A172 (cell line): ENCODE data around the gene GABRG3. TPM values are rescaled to one million over a fixed set of nuclear protein-coding genes. Genes with fewer than 3 reads are reported as not detected.

Experiments used
- DNase-seq: peaks from one replicate; pipeline ENCODE4 v3.0.0-alpha.2; 2015; ENCODE audit warnings: low spot score
- total RNA-seq: library from RNA; depleted of rRNA; stranded (reverse); fragments of >200 nt; shearing (Covaris generic); gene quantifications from 2 replicates; pipeline ENCODE4 v1.2.3, GENCODE V29; 2014

The GABRG3 gene
- total RNA-seq, 1 experiment from 2014 or later, result not detected

GRCh38 chr15:27498700-27499099 lies 527.7 kb downstream of the GABRG3 start:
- no peak for DNase-seq

- DNase-seq, result no peak
These were observed 528.2 kb downstream of the GABRG3 start for GRCh38 chr15:27499191-27499590.

DNA sequence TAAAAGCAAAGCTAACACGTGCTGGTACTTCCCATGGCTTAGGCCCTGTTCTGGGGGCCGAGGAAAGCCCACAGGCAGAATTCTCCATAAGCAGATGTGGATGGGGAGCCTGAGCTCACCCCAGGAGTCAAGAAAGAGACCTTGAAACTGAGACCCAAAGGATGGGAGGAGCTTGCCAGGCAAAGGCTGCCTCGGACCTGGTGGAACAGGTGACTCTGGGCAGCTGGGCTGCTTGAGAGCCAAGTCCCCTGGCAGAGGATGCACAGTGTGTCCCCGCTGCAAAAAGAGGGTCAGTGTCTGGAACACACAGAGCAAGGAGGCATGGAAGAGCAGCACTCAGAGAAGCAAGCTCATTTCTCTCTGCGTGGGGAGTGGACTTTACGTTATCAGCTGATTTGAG lies 528.7 kb downstream of the GABRG3 start:
- no peak for DNase-seq

GRCh38 chr15:27500206-27500605 lies 529.2 kb downstream of the GABRG3 start:
- DNase-seq, result no peak

- no peak for DNase-seq
These were observed 535.8 kb downstream of the GABRG3 start for GRCh38 chr15:27506752-27507151.

DNA sequence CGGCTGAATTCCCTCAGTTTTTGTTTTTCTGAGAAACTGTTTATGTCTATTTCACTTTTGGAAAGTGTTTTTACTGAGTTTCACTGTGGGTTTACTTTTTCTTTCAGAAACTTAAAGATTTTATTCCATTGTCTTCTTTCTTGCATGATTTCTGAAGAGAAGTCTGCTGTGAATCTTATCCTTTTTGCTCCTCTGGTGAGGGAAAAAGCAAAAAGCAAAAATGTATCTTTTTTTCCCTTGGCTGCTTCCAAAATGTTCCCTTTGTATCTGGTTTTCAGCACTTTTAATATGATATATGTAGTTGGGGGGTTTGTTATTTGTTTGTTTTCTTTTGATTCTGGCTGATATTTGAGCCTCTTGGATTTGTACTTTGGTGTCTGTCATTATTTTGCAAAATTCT lies 538.0 kb downstream of the GABRG3 start:
- no peak for DNase-seq

- no peak for DNase-seq
These were observed 541.5 kb downstream of the GABRG3 start for GRCh38 chr15:27512281-27513001.

DNA sequence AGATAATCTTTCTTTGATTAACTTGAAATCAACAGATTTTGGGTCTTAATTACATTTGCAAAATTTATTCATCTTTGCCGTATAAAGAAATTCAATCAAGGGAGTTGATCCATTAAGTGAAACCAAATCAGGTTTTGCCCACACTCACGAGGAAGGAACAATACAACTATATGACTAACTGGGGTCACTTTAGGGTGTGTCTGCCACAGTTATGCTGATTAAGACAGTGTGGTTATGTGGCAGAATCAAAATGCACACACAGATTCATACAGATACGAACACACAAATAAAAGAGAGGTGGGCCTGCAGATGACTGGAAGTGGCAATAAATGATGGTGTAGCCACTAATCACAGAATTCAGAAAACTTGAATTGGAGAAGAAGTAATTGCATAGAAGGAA lies 543.5 kb downstream of the GABRG3 start:
- no peak for DNase-seq

DNA sequence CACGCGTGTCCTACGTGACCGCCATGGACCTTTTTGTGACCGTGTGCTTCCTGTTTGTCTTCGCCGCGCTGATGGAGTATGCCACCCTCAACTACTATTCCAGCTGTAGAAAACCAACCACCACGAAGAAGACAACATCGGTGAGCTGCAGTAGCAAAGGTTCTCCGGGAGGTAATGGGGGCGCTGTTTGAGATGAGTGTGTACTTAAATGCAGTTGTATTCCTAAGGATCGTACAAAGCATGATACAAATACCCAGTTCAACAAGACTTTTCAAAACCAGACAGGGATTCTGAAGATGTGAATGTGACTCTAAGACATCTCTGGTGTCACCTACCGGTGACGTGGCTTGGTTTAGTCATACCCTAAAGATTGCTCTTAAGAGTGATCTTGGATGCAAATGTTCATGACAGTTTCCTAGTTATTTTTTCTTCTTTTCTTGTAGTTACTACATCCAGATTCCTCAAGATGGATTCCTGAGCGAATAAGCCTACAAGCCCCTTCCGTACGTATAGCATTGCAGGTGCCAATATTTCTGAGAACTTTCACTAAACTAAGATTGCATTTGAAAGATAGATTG lies 556.6 kb downstream of the GABRG3 start:
- DNase-seq, result peak; percentile 3

GRCh38 chr15:27529399-27529798 lies 558.4 kb downstream of the GABRG3 start:
- DNase-seq, result no peak

GRCh38 chr15:27530994-27531393 lies 560.0 kb downstream of the GABRG3 start:
- DNase-seq, result no peak

DNA sequence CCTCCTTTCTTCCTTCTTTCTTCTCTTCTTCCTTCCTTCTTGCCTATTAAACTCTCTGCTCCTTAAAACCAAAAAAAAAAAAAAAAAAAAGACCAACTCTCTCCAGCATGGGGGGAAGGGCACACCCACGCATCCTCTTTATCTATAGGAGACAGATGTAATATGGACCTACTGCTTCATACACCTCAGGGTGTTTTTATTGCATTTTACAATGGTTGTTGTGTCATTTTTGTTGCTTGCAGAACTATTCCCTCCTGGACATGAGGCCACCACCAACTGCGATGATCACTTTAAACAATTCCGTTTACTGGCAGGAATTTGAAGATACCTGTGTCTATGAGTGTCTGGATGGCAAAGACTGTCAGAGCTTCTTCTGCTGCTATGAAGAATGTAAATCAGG lies 561.4 kb downstream of the GABRG3 start:
- no peak for DNase-seq

DNA sequence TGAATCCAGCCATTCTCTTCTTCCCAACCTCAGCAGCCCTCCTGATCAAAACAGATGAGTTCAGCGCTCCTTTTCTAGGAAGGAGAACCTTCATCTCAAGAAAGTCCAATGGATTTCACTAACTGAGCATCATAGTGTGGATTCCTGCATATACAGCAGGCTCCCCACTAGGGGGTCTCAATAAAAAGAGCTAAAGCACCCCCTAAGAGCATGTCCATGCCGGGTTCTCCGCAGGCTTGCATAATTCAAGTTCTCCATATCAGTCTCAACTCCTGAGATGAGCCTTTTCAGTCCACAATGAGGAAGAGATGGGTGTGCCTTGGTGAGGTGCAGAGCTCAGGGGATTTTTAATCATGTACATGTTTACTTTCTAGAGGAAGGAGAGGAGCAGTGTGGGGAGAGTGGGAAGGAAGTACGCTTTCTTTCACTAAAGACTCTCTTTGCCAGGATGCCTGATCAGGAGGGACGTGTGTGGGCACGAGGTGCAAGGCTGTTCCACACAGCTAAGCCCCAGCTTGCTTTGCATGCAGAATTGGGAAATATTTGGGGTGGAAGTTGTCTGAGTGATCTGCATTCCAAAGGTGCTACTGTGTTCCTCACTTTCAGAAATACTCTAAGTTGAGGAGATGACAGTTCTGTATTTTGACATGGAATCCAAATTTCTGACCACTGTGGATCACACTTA lies 564.6 kb downstream of the GABRG3 start:
- DNase-seq, result no peak

GRCh38 chr15:27538325-27538724 lies 567.3 kb downstream of the GABRG3 start:
- DNase-seq, result no peak

- DNase-seq, result no peak
These were observed 570.6 kb downstream of the GABRG3 start for GRCh38 chr15:27541581-27541980.

- DNase-seq, result no peak
These were observed 574.7 kb downstream of the GABRG3 start for GRCh38 chr15:27545494-27546255.

DNA sequence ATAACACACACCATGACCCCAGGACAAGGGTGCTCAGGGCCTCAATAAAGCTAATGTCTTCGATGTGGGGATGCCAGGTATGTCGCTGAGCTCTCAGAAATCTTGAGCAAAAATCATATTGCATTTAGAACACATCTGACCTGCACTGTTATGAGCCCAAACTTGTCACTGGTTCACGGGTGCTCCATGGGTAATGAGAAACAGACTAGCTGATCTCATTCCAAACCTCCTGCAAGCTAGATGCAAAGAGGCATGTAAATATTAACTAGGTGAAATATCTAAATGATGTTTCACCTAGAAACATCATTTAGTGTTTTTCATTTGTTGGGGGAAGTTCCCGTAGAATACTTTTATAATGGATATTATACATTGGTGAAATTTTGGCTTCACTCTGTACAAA lies 578.8 kb downstream of the GABRG3 start:
- no peak for DNase-seq

DNA sequence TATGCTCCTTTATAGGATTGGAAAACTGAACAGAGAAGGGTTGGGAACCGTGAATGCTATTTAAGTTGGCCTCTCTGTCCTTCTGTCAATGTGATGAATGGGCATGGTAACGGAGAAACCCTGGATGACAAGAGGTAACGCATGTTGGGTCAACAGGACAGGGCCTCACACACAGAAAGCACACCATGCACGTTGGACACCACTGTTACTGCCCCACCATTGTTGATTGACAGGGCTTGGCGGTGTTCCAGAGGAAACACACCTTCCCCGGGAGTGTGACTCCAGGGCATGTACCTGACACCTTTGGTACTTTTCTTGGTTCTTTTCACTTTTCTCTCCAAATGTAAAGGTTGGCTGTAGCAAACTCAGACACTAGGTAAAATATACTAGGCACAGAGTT lies 579.7 kb downstream of the GABRG3 start:
- DNase-seq, result no peak

- DNase-seq, result no peak
These were observed 590.8 kb downstream of the GABRG3 start for GRCh38 chr15:27561816-27562215.

- DNase-seq, result no peak
These were observed 592.9 kb downstream of the GABRG3 start for GRCh38 chr15:27563765-27564370.

- no peak for DNase-seq
These were observed 593.7 kb downstream of the GABRG3 start for GRCh38 chr15:27564656-27565055.

DNA sequence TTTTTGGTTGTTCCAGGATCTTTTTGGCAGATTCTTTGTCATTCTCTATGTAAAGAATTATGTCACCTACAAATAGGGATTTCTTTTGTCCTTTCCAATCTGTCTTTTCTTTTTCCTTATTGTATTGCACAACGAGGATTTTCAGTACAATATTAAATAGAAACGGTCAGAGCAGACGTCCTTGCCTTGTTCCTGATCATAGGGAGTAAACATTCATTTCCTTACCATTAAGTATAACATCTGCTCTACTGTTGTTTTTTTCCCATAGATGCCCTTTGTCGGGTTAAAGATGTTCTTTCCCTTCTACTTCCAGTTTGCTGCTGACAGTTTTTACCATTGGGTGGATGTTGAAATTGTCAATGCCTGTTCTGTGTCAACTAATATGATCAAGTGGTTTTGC lies 599.8 kb downstream of the GABRG3 start:
- DNase-seq, result no peak
